ENCODE measurements around the gene PCA3.

The PCA3 gene

GRCh38 chr9:76810377-76810957 lies 46.2 kb downstream of the PCA3 start:
- Histone ChIP-seq H2BK120ac (ENCODE audit: low read depth, low read length) (no peak overlapping the region), H4K91ac (ENCODE audit: low read length) (no peak overlapping the region), H3K4ac (ENCODE audit: low read depth in 1 of 2, low read length in 2 of 2) (no peak overlapping the region), H3K4me1 (ENCODE audit: control insufficient read depth, insufficient read depth, low read depth, low read length) (no peaks in the 10 kb centered on the region), H3K14ac (ENCODE audit: low read length in 2 of 2) (no peak overlapping the region), H3K27me3 (ENCODE audit: control insufficient read depth in 1 of 2, insufficient read depth in 1 of 2, low read length in 2 of 2) (no peaks in the 10 kb centered on the region), H3K27ac (ENCODE audit: low read length, poor library complexity, severe bottlenecking) (no peak overlapping the region), H3K18ac (ENCODE audit: low read depth in 1 of 2, low read length in 2 of 2) (no peak overlapping the region), H3K36me3 (ENCODE audit: control insufficient read depth in 1 of 2, insufficient read depth in 2 of 2, low read depth in 1 of 2, low read length in 2 of 2) (peaks cover 0 to 7% of the 10 kb centered on the region in 2 experiments), H3K9me3 (ENCODE audit: control insufficient read depth, low read length) (no peaks in the 10 kb centered on the region), H2BK15ac (ENCODE audit: low read depth, poor library complexity, severe bottlenecking) (no peak overlapping the region), H2AFZ (ENCODE audit: low read depth, low read length) (no peak overlapping the region), H2AK5ac (ENCODE audit: low read length, severe bottlenecking) (no peak overlapping the region), H3K79me1 (replicated peaks; ENCODE audit: low read length, poor library complexity, severe bottlenecking) (no peaks in the 10 kb centered on the region), H2BK12ac (ENCODE audit: low read length in 2 of 2) (no peak overlapping the region), H2BK5ac (ENCODE audit: low read depth, low read length, poor library complexity, severe bottlenecking) (no peak overlapping the region), H3K4me2 (ENCODE audit: low read length, poor library complexity, severe bottlenecking) (no peak overlapping the region), H3K23ac (ENCODE audit: low read length in 2 of 2) (no peak overlapping the region), H3K4me3 (ENCODE audit: insufficient read depth in 1 of 2, low read depth in 1 of 2, low read length in 2 of 2) (no peak overlapping the region), H3K9ac (ENCODE audit: low read length) (no peak overlapping the region), H4K8ac (ENCODE audit: low read length) (no peak overlapping the region)
- 0% methylated on average over 1 of the region's 2 CpGs for WGBS
- DNase-seq: peak; percentile 66

- Histone ChIP-seq H2BK5ac (ENCODE audit: low read depth, low read length, poor library complexity, severe bottlenecking) (no peak overlapping the region), H3K9me3 (ENCODE audit: control insufficient read depth, low read length) (no peaks in the 10 kb centered on the region), H3K18ac (ENCODE audit: low read depth in 1 of 2, low read length in 2 of 2) (no peak overlapping the region), H3K14ac (ENCODE audit: low read length in 2 of 2) (no peak overlapping the region), H2BK120ac (ENCODE audit: low read depth, low read length) (no peak overlapping the region), H3K4me2 (ENCODE audit: low read length, poor library complexity, severe bottlenecking) (no peak overlapping the region), H3K79me1 (replicated peaks; ENCODE audit: low read length, poor library complexity, severe bottlenecking) (no peaks in the 10 kb centered on the region), H2AK5ac (ENCODE audit: low read length, severe bottlenecking) (no peak overlapping the region), H2BK15ac (ENCODE audit: low read depth, poor library complexity, severe bottlenecking) (no peak overlapping the region), H3K27ac (ENCODE audit: low read length, poor library complexity, severe bottlenecking) (no peak overlapping the region), H2AFZ (ENCODE audit: low read depth, low read length) (no peak overlapping the region), H3K36me3 (ENCODE audit: control insufficient read depth in 1 of 2, insufficient read depth in 2 of 2, low read depth in 1 of 2, low read length in 2 of 2) (peaks cover 0 to 4% of the 10 kb centered on the region in 2 experiments), H3K23ac (ENCODE audit: low read length in 2 of 2) (no peak overlapping the region), H3K9ac (ENCODE audit: low read length) (no peak overlapping the region), H3K4ac (ENCODE audit: low read depth in 1 of 2, low read length in 2 of 2) (no peak overlapping the region), H4K8ac (ENCODE audit: low read length) (no peak overlapping the region), H3K27me3 (ENCODE audit: control insufficient read depth in 1 of 2, insufficient read depth in 1 of 2, low read length in 2 of 2) (no peaks in the 10 kb centered on the region), H2BK12ac (ENCODE audit: low read length in 2 of 2) (no peak overlapping the region), H3K4me3 (ENCODE audit: insufficient read depth in 1 of 2, low read depth in 1 of 2, low read length in 2 of 2) (no peak overlapping the region), H4K91ac (ENCODE audit: low read length) (no peak overlapping the region), H3K4me1 (ENCODE audit: control insufficient read depth, insufficient read depth, low read depth, low read length) (no peaks in the 10 kb centered on the region)
- no peak for DNase-seq
- 86% methylated on average over 5 of the region's 6 CpGs for WGBS
Observed at GRCh38 chr9:76812591-76812990, 48.4 kb downstream of the PCA3 start.

DNA sequence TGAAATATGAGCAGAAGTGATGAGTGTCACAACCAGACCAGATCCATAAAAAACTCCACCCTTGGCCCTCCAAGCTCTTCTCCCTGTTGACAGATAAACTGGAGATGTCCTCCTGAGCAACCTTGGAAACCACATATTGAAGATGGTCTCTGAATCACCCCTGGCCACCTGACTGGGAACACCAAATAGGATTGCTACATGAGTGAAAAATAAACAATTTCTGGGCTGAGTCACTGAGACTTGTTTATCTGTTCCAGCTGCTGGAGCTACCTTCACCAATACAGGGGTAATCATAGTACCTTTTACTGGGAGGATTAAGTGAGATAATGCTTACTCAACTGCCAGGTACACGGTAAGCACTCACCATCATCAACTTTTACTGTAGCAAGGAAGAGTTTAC lies 53.3 kb downstream of the PCA3 start:
- peak overlapping the region; percentile 10 for H3K27ac ChIP-seq (ENCODE audit: low read length, poor library complexity, severe bottlenecking)
- peaks cover 3% of the 10 kb centered on the region for H3K4me1 ChIP-seq (ENCODE audit: control insufficient read depth, insufficient read depth, low read depth, low read length)
- H3K27me3 ChIP-seq (ENCODE audit: control insufficient read depth in 1 of 2, insufficient read depth in 1 of 2, low read length in 2 of 2): no peaks in the 10 kb centered on the region
- no peaks in the 10 kb centered on the region for H3K79me1 ChIP-seq (replicated peaks; ENCODE audit: low read length, poor library complexity, severe bottlenecking)
- no CpG with 5 or more reads among the region's 1 CpG for WGBS
- DNase-seq: peak; percentile 98
- H3K9ac ChIP-seq (ENCODE audit: low read length): peak overlapping the region; percentile 85
- H4K91ac ChIP-seq (ENCODE audit: low read length): no peak overlapping the region
- no peak overlapping the region for H4K8ac ChIP-seq (ENCODE audit: low read length)
- H3K4me3 ChIP-seq (ENCODE audit: insufficient read depth in 1 of 2, low read depth in 1 of 2, low read length in 2 of 2): no peak overlapping the region
- no peaks in the 10 kb centered on the region for H3K9me3 ChIP-seq (ENCODE audit: control insufficient read depth, low read length)
- H3K4me2 ChIP-seq (ENCODE audit: low read length, poor library complexity, severe bottlenecking): no peak overlapping the region
- H3K36me3 ChIP-seq (ENCODE audit: control insufficient read depth in 1 of 2, insufficient read depth in 2 of 2, low read depth in 1 of 2, low read length in 2 of 2): peaks cover 0 to 4% of the 10 kb centered on the region in 2 experiments
- no peak overlapping the region for H2BK15ac ChIP-seq (ENCODE audit: low read depth, poor library complexity, severe bottlenecking)
- no peak overlapping the region for H2BK120ac ChIP-seq (ENCODE audit: low read depth, low read length)
- peak overlapping the region in 1 of 2 experiments; percentile 62 for H2BK12ac ChIP-seq (ENCODE audit: low read length in 2 of 2)
- no peak overlapping the region for H3K23ac ChIP-seq (ENCODE audit: low read length in 2 of 2)
- peak overlapping the region; percentile 3 for H2AK5ac ChIP-seq (ENCODE audit: low read length, severe bottlenecking)
- H2AFZ ChIP-seq (ENCODE audit: low read depth, low read length): no peak overlapping the region
- no peak overlapping the region for H2BK5ac ChIP-seq (ENCODE audit: low read depth, low read length, poor library complexity, severe bottlenecking)
- H3K18ac ChIP-seq (ENCODE audit: low read depth in 1 of 2, low read length in 2 of 2): no peak overlapping the region
- H3K4ac ChIP-seq (ENCODE audit: low read depth in 1 of 2, low read length in 2 of 2): no peak overlapping the region
- H3K14ac ChIP-seq (ENCODE audit: low read length in 2 of 2): no peak overlapping the region

DNA sequence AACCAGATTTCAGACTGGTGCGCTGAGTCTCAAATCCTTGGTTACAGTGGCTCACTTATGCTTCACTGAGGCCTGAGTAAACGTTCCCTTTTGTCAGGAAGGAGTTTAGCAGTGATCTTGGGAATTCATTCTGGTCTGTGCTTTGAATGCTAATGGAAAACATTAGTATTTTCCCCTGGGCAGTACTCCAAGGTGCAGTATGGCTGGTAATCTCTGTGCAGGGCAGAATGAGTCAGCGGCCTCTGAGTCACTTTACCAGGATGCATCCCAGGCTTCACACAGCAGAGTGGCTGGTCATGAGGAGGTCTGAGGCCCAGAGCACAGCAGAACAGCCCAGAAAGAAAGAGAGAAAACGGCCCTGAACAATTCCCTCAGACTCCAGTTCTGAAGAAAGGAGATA lies 54.0 kb downstream of the PCA3 start:
- 23% methylated on average over 3 of the region's 4 CpGs for WGBS
- Histone ChIP-seq H3K36me3 (ENCODE audit: control insufficient read depth in 1 of 2, insufficient read depth in 2 of 2, low read depth in 1 of 2, low read length in 2 of 2) (peaks cover 0 to 8% of the 10 kb centered on the region in 2 experiments), H3K4me1 (ENCODE audit: control insufficient read depth, insufficient read depth, low read depth, low read length) (peaks cover 3% of the 10 kb centered on the region)

More for the DNA sequence above, 54.0 kb downstream of the PCA3 start:
- Histone ChIP-seq H3K14ac (ENCODE audit: low read length in 2 of 2) (no peak overlapping the region), H2AK5ac (ENCODE audit: low read length, severe bottlenecking) (no peak overlapping the region), H3K79me1 (replicated peaks; ENCODE audit: low read length, poor library complexity, severe bottlenecking) (no peaks in the 10 kb centered on the region), H3K27me3 (ENCODE audit: control insufficient read depth in 1 of 2, insufficient read depth in 1 of 2, low read length in 2 of 2) (no peaks in the 10 kb centered on the region), H3K4me3 (ENCODE audit: insufficient read depth in 1 of 2, low read depth in 1 of 2, low read length in 2 of 2) (no peak overlapping the region), H4K91ac (ENCODE audit: low read length) (no peak overlapping the region), H3K9me3 (ENCODE audit: control insufficient read depth, low read length) (no peaks in the 10 kb centered on the region), H3K18ac (ENCODE audit: low read depth in 1 of 2, low read length in 2 of 2) (no peak overlapping the region), H2BK5ac (ENCODE audit: low read depth, low read length, poor library complexity, severe bottlenecking) (no peak overlapping the region), H3K27ac (ENCODE audit: low read length, poor library complexity, severe bottlenecking) (peak overlapping the region; percentile 79), H2BK120ac (ENCODE audit: low read depth, low read length) (no peak overlapping the region), H2AFZ (ENCODE audit: low read depth, low read length) (no peak overlapping the region), H3K9ac (ENCODE audit: low read length) (peak overlapping the region; percentile 85), H3K4me2 (ENCODE audit: low read length, poor library complexity, severe bottlenecking) (no peak overlapping the region), H3K4ac (ENCODE audit: low read depth in 1 of 2, low read length in 2 of 2) (no peak overlapping the region), H2BK15ac (ENCODE audit: low read depth, poor library complexity, severe bottlenecking) (no peak overlapping the region), H4K8ac (ENCODE audit: low read length) (no peak overlapping the region), H3K23ac (ENCODE audit: low read length in 2 of 2) (no peak overlapping the region), H2BK12ac (ENCODE audit: low read length in 2 of 2) (no peak overlapping the region)
- DNase-seq: peak; percentile 99
